Activated naive CD8-positive, alpha-beta T cell treated with anti-CD3 and anti-CD28 coated beads, Interleukin-2, amount 50 U/mL, for 16 hours (primary cell): Measurements from ENCODE around the gene TRAPPC14.

Experiments
- DNase-seq: peaks from one replicate; pipeline ENCODE4 v3.0.0-alpha.2; 2020; ENCODE audit warnings: low read depth, low spot score

The TRAPPC14 gene

DNA sequence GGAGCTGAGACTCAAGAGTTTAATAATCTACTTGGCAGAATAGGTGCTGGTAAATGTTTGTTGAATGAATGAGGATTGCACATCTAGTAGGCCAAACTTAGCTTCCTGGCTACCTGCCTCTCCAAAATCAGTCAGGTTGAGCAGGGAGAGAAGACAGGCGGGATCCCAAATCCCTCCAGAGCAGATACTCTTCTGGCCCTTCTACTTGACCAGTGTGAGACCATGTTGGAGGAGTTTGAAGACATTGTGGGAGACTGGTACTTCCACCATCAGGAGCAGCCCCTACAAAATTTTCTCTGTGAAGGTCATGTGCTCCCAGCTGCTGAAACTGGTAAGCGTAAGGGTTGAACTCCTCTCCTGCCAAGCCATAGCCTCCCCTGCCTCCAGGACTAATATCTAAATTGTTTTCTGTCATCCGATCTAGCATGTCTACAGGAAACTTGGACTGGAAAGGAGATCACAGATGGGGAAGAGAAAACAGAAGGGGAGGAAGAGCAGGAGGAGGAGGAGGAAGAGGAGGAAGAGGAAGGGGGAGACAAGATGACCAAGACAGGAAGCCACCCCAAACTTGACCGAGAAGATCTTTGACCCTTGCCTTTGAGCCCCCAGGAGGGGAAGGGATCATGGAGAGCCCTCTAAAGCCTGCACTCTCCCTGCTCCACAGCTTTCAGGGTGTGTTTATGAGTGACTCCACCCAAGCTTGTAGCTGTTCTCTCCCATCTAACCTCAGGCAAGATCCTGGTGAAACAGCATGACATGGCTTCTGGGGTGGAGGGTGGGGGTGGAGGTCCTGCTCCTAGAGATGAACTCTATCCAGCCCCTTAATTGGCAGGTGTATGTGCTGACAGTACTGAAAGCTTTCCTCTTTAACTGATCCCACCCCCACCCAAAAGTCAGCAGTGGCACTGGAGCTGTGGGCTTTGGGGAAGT is 34.0 kb downstream of the TRAPPC14 start:
- no peak for DNase-seq

DNA sequence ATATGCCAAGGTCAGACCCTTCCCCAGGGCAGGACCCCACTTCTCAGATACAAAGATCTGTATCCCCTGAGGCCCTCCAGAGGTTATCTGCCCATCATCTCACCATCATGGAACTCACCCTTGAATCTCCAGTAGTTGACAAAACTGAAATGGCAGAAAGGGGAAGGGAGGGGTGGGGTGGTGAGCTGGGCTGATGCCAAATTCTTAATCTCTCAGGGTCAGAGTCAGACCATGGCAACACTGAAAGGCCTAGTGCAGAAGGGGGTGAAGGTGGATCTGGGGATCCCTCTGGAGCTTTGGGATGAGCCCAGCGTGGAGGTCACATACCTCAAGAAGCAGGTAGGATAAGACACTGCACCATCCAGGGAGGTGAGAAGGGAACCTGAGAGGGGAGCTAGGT is 36.0 kb downstream of the TRAPPC14 start:
- no peak for DNase-seq

GRCh38 chr7:100122067-100122466 is 36.5 kb downstream of the TRAPPC14 start:
- DNase-seq = no peak

DNA sequence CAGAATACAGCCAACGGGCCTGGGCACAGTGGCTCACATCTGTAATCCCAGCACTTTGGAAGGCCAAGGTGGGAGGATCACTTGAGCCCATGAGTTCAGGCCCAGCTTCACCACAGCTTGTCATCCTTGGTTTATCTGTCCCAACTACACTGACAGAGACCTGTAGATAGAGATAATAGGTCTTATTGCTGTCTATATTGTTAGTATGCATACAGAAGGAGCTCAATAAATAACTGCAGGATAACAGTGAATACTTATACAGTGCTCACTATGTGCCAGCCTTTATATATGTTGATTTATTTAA is 37.8 kb downstream of the TRAPPC14 start:
- DNase-seq = no peak

DNA sequence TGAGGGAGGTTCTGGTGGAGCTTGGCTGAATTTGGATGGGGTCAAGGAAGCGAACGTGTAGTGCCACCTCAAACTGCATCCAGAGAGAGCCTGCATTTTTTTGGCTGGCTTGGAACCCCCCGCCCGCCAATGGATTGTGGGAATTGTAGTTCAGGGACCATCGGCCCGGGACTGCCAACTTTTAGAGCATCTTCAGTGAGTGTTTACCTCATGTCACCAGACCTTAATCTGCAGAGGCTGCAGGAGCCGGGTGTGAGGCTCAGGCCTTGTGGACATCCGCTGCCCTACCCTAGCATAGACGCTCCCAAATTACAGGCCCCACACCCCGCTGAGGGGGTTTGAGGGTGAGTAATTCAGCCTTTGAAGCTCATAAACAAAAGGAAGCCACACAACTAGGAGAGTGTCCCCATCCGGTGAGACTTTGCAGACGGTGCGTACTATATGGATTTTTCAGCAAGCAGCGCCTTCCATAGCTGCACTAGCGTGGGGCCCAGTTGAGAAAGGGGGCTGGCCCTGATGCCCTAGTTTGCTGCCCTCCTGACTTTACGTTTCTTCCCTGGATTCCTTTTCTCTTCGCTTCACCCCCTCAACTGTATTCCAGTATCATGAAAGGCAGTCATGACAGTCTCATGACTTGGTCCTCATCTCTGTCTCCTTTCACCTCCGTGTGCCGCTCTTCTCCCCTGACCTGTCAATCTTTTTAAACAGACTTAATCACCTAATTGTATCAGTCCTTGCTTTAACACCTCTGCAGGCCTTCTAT is 38.4 kb downstream of the TRAPPC14 start:
- peak; percentile 43 for DNase-seq

GRCh38 chr7:100119072-100119969 is 39.2 kb downstream of the TRAPPC14 start, which contains the start of the genes CNPY4 and TAF6:
TSS of gene CNPY4 (plus strand) at chr7:100119634. CDS start at chr7:100119745, 111 bp downstream.
TSS of gene TAF6 (minus strand) at chr7:100119358. CDS start at chr7:100114209, 5,149 bp downstream.
- DNase-seq = peak; percentile 83

DNA sequence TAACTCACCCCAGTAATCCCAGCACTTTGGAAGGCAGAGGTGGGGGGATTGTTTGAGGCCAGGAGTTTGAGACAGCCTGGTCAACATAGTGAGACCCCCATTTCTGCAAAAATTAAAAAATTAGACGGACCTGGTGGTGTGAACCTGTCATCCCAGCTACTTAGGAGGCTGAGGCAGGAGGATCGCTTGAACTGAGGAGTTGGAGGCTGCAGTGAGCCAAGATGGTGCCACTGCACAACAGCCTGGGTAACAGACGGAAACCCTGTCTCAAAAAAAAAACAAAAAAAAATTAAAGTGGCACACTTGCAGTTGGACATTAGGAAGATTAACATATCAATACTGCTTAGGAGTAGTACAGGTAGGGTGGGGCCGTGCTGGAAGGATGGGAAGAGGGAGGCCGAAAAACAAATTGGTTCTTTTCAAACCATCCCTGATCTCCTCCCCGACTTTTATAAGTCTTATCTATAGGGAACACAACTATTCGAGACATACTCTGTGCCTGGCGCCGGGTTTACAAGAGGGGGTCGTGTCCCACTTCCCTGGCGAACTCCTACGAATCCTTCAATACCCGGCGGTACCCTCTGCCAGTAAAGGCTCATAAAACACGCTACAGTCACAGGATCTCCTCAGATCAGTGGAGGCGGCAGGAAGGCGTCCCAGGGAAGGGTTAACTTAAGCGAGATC is 40.0 kb downstream of the TRAPPC14 start:
- no peak for DNase-seq

- DNase-seq = no peak
These were observed 43.5 kb downstream of the TRAPPC14 start for GRCh38 chr7:100115026-100115425.

- DNase-seq = no peak
These were observed 46.6 kb downstream of the TRAPPC14 start for GRCh38 chr7:100111914-100112313.

DNA sequence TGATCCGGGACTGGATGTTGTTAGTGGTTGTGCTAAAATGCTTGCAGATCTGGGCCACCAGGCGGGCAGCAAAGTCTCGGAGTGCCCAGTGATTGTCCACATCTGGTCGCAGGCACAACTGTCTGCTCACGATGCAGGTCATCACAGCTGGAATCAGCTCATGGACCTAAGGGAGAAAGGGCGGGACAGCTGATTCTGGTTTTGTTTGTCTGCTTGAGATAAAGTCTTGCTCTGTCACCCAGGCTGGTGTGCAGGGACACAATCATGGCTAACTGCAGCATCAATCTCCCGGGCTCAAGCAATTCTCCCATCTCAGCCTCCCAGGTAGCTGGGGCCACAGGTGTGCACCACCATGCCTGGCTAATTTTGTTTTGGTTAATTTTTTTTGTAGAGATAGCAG is 47.4 kb downstream of the TRAPPC14 start:
- no peak for DNase-seq

GRCh38 chr7:100109521-100110163 is 48.9 kb downstream of the TRAPPC14 start:
- DNase-seq = no peak

DNA sequence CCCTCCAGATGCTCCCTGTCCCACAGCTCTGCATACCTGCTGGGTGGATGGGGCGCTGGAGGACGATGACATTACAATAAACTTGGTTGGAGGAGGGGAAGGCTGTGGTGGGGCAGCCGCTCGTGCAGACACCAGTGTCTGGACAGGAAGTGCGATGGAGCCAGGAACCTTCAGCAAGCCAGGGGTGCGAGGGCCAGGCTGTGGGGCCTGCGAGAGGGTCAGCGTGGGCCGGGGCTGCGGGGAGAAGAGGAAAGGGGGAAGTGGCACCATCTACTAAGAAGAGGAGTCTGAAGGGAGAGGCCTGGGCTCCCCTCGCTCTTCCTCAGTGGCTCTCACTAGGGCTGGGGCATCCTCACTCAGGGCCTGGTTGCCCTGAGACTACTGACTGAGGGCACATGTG is 50.6 kb downstream of the TRAPPC14 start:
- DNase-seq = no peak

GRCh38 chr7:100107125-100107737 is 51.3 kb downstream of the TRAPPC14 start:
- DNase-seq = no peak

DNA sequence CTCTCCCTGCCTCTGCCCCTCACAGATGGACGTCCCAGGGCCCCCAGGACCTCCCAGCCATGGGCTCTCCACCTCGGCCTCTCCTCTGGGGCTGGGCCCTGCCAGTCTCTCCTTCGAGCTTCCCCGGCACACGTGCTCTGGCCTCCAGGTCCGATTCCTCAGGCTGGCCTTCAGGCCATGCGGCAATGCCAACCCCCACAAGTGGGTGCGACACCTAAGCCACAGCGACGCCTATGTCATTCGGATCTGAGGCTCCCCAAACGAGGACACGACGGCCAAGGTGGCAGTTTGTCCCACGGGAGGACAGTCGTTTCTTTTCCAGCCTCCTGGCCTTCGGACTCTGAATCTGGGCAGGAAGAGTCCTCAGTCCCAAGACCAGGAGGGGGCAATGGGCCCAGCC is 51.9 kb downstream of the TRAPPC14 start:
- DNase-seq = no peak

DNA sequence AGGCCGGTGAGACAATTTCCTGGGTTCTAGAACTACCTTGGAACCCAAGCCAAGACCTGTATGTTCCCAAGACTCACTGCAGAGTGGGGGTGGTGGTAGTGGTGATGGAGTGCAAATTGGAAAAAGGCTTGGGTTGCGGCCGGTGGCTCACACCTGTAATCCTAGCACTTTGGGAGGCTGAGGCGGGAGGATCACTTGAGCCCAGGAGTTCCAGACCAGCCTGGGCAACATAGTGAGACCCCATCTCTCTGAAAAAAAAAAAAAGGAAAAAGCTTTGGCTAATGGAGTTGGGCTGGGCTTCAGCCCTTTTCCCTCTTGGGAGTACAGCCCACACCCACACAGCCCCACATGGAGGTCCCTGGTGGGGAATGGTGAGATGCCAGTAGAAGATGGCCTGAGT is 53.0 kb downstream of the TRAPPC14 start:
- no peak for DNase-seq
